K562 (cell line): ENCODE measurements around the gene TMTC4. TPM values are rescaled to one million over a fixed set of nuclear protein-coding genes. Genes with fewer than 3 reads are reported as not detected.

Experiments used
- ATAC-seq: fragments of 200-7000 bp; cut with Tn5 transposase; 3 replicates; pipeline ENCODE4 v1.9.1; 2020; ENCODE audit warnings: moderate library complexity
- BruUV-seq: library from RNA; stranded (reverse); fragments of 400-500 nt; replicated peaks from 2 replicates; lab custom pipeline; 2021; lab: Mats Ljungman, UMichigan
- CTCF ChIA-PET: fragments of 300-600 bp; formaldehyde crosslinking; extraction: SDS; loops from one replicate; lab custom pipeline; 2021; ENCODE audit warnings: low intra/inter-chr PET ratio; lab: Yijun Ruan, JAX
- POLR2A ChIA-PET: fragments of 300-600, 350-650 bp; sonication (Branson Sonifier 250); formaldehyde crosslinking; extraction: SDS; loops from one replicate; lab custom pipeline; 2021; ENCODE audit warnings: antibody characterized with exemption, inconsistent platforms; lab: Yijun Ruan, JAX
- DNase-seq, 4 experiments: peaks; one replicate each; pipeline versions ENCODE4 v3.0.0 to v3.0.0-alpha.2; 2011 to 2018; ENCODE audit warnings: low spot score in 3 of 4, mixed read lengths in 3 of 4; ENCODE audit errors: extremely low read depth in 1 of 4
- FAIRE-seq: peaks from 2 replicates; lab custom pipeline; 2011; peaks lifted over from hg19 to GRCh38; lab: Jason Lieb, UNC
- H2AFZ ChIP-seq: 2 replicates; pipeline ENCODE4 v1.6.0; 2011; ENCODE audit warnings: low read depth, low read length, control low read depth, inconsistent platforms
- H3K27ac ChIP-seq: fragments of 200-600 bp; 3 replicates; pipeline ENCODE4 v1.8.0; 2011; ENCODE audit warnings: low read depth, mild to moderate bottlenecking, control low read depth, inconsistent platforms, low read length, moderate library complexity, mixed read lengths; ENCODE audit errors: extremely low read depth
- H3K27me3 ChIP-seq, 2 experiments: fragments of 300-600 bp in 1 of 2; 2 replicates in 1 of 2; 3 replicates in 1 of 2; pipeline versions ENCODE4 v1.6.0 to v1.8.0; 2011; ENCODE audit warnings: inconsistent platforms in 2 of 2, low read length in 2 of 2, mild to moderate bottlenecking in 1 of 2, mixed read lengths in 1 of 2, moderate library complexity in 1 of 2; ENCODE audit not compliant: control insufficient read depth in 2 of 2, insufficient read depth in 2 of 2
- H3K36me3 ChIP-seq: fragments of 300-600 bp; 3 replicates; pipeline ENCODE4 v1.8.0; 2011; ENCODE audit warnings: mild to moderate bottlenecking, low read length, inconsistent platforms; ENCODE audit not compliant: control insufficient read depth, insufficient read depth
- H3K4me1 ChIP-seq, 2 experiments: fragments of 200-600 bp in 1 of 2; replicated peaks in 1 of 2; 2 replicates in 1 of 2; 3 replicates in 1 of 2; pipeline versions ENCODE4 v1.5.1 to v1.8.0; 2011; ENCODE audit warnings: inconsistent platforms in 2 of 2, low read length in 2 of 2, mild to moderate bottlenecking in 1 of 2, mixed read lengths in 1 of 2, moderate library complexity in 1 of 2; ENCODE audit not compliant: control insufficient read depth in 2 of 2, insufficient read depth in 2 of 2
- H3K4me2 ChIP-seq: 2 replicates; pipeline ENCODE4 v1.6.1; 2011; ENCODE audit warnings: low read length, control low read depth, inconsistent platforms, mixed read lengths; ENCODE audit not compliant: insufficient read depth
- H3K4me3 ChIP-seq: fragments of 200-600 bp; sonication (generic), shearing (Covaris generic); 2 replicates; pipeline ENCODE4 v1.5.1; 2016; ENCODE audit warnings: control low read depth, inconsistent platforms
- H3K79me2 ChIP-seq: fragments of 200-600 bp; 3 replicates; pipeline ENCODE4 v1.8.0; 2011; ENCODE audit warnings: low read length, inconsistent platforms; ENCODE audit not compliant: control insufficient read depth, insufficient read depth
- H3K9ac ChIP-seq, 2 experiments: 2 replicates each; pipeline versions ENCODE4 v1.6.0 to v1.6.1; 2011; ENCODE audit warnings: low read depth in 2 of 2, low read length in 2 of 2, control low read depth in 1 of 2, inconsistent platforms in 1 of 2, mild to moderate bottlenecking in 1 of 2, mixed read lengths in 1 of 2; ENCODE audit not compliant: insufficient read depth in 1 of 2
- H3K9me1 ChIP-seq: one replicate; pipeline ENCODE4 v1.6.0; 2011; ENCODE audit warnings: inconsistent platforms, mild to moderate bottlenecking, low read length, moderate library complexity; ENCODE audit not compliant: control insufficient read depth, insufficient read depth
- H3K9me3 ChIP-seq: replicated peaks from 2 replicates; pipeline ENCODE4 v1.5.1; 2011; ENCODE audit warnings: low read depth, low read length, inconsistent platforms; ENCODE audit not compliant: control insufficient read depth, insufficient read depth
- H4K20me1 ChIP-seq: replicated peaks from 2 replicates; pipeline ENCODE4 v1.6.1; 2011; ENCODE audit warnings: low read length, inconsistent platforms, mixed read lengths; ENCODE audit not compliant: control insufficient read depth, insufficient read depth
- ZBTB11 ChIP-seq, 3 experiments: fragments of 200-800 bp in 1 of 3; fragments of 250-450 bp in 1 of 3; fragments of 450-650 bp in 1 of 3; sonication (Bioruptor Pico) in 1 of 3; sonication (Bioruptor generic) in 1 of 3; formaldehyde crosslinking in 1 of 3; IDR thresholded peaks; 2 replicates each; pipeline versions ENCODE4 v1.6.1 to v1.8.0; 2016 to 2022; ENCODE audit warnings: mild to moderate bottlenecking in 2 of 3, missing genetic modification characterization in 2 of 3, missing compliant biosample characterization in 1 of 3, moderate library complexity in 1 of 3
- WGBS: fragments of 100-300 bp; shearing (Covaris generic); methylation state at CpG from one replicate; pipeline ENCODE4 v1.1.6; 2016; ENCODE audit warnings: low coverage, mixed read lengths; ENCODE audit not compliant: insufficient coverage; ENCODE audit errors: missing lambda C conversion rate; 5-methylcytosine and 5-hydroxymethylcytosine counted together
- in situ Hi-C: fragments of 300-500 bp; cut with MboI; formaldehyde crosslinking; loops from 4 replicates; pipeline ENCODE4 v1.15.0; 2018; ENCODE audit warnings: inconsistent platforms, mixed read lengths
- intact Hi-C: fragments of 100-400 bp; cut with micrococcal nuclease; formaldehyde crosslinking; loops from 2 replicates; pipeline ENCODE4 v1.14.2; 2022
- polyA plus RNA-seq, 8 experiments: library from polyadenylated mRNA; depleted of rRNA in 4 of 8; stranded (reverse) in 5 of 8; unstranded in 3 of 8; fragments of >200 nt; fragmentation: Nextera tagmentation in 2 of 8; fragmentation: Illumina TruSeq in 1 of 8; extraction: Ambion mirVana in 2 of 8; extraction: Trizol in 1 of 8; gene quantifications; 2 replicates each; pipeline versions ENCODE4 v1.2.1 to v1.2.3, GENCODE V29; 2011 to 2014; ENCODE audit warnings: inconsistent platforms in 1 of 8, missing spikeins in 1 of 8
- total RNA-seq, 7 experiments: library from RNA; depleted of rRNA in 6 of 7; stranded (reverse); fragments of >200 nt in 6 of 7; fragmentation: Illumina TruSeq in 2 of 7; extraction: Trizol in 2 of 7; gene quantifications; 2 replicates each; pipeline versions ENCODE4 v1.2.1 to v1.2.3, GENCODE V29; 2011 to 2021; ENCODE audit warnings: low replicate concordance in 1 of 7

TMTC4 gene
- total and polyA plus RNA-seq, 9 of the 15 experiments (the other 6 are each of a cell fraction or from before 2014, with no cell fraction given), result 3.5 to 16.7 (median 11.8) TPM

- no peaks in the 10 kb centered on the region for H3K27me3 ChIP-seq
- H3K9me3 ChIP-seq, result no peaks in the 10 kb centered on the region
- no peaks in the 10 kb centered on the region for H3K9me1 ChIP-seq
- no peak overlapping the region for H2AFZ ChIP-seq
- intact Hi-C loops, result no loop called here
- no peak overlapping the region for H3K9ac ChIP-seq
- ChIA-PET CTCF (no interaction called here), POLR2A (no interaction called here)
- H3K27ac ChIP-seq, result no peak overlapping the region
- H3K79me2 ChIP-seq, result no peaks in the 10 kb centered on the region
- 73% methylated on average over 14 of the region's 24 CpGs for WGBS
- in situ Hi-C loops, result no loop called here
- peaks cover 34% of the 10 kb centered on the region; the same call in 2 of the 3 replicates for H3K36me3 ChIP-seq
- FAIRE-seq (no peak), ATAC-seq (no peak), DNase-seq (no peak)
- no peaks in the 10 kb centered on the region for H4K20me1 ChIP-seq
- no peak overlapping the region for H3K4me2 ChIP-seq
- H3K4me3 ChIP-seq, result no peak overlapping the region
- no peaks in the 10 kb centered on the region for H3K4me1 ChIP-seq
- TF ChIP-seq ZBTB11 (CRISPR knock-in tag; IDR thresholded peaks at IDR 0.05), result no peak
- BruUV-seq, result no TSS peak
These were observed 12.0 kb downstream of the TMTC4 start for GRCh38 chr13:100662468-100663211.
